SH-SY5Y (cell line): ENCODE data around the gene DDX49.

Experiments used
- GATA2 ChIP-seq: IDR thresholded peaks from 2 replicates; pipeline ENCODE4 v1.6.1; 2011; ENCODE audit warnings: mild to moderate bottlenecking, low read depth, low read length
- GATA3 ChIP-seq: IDR thresholded peaks from 2 replicates; pipeline ENCODE4 v1.6.1; 2011; ENCODE audit warnings: low read depth, mild to moderate bottlenecking, low read length, moderate library complexity

DNA sequence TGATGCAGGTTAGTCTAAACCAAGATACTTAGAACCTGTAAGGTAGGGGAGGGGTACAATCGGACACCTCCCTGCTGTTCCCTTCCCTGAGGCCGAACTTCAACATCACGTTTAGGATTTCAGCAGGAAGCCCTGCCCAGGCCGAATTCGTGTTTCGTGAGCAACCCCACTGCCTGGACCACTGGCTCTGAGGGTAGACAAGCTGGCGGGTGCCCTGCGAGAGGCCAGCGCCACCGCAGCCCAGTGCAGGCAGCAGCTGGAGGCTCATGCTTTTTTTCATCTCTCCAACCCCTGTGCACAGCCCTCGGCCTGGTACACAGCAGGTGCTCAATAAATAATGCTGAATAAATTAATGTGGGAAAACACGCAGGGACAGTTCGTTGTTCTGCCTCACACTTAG, 13.8 kb downstream of the DDX49 start:
- TF ChIP-seq GATA2 = no peak
- no peak for TF ChIP-seq GATA3
